Activated T-cell treated with anti-CD3 and anti-CD28 coated beads, Interleukin-2, amount 50 U/mL, for 48 hours (primary cell): ENCODE measurements around the gene RAPGEFL1.
A peak's percentile ranks its signal among the peaks of the same experiment; 100 is the strongest.
"Not testable (repeated sequence)": the region's sequence is repeated elsewhere in the genome, so short reads cannot be mapped to it uniquely, and the experiment has no call there.

ENCODE experiments used
- DNase-seq, 2 experiments: peaks; one replicate each; pipeline ENCODE4 v3.0.0-alpha.2; 2020

The RAPGEFL1 gene

GRCh38 chr17:40177275-40177874, at the start of gene RAPGEFL1:
Gene RAPGEFL1 (plus strand): TSS chr17:40177470. CDS start chr17:40177862, 392 bp downstream.
- peak; percentile 88 to 91 for DNase-seq

- DNase-seq = no peak
These were observed 47.8 kb upstream of the RAPGEFL1 start for GRCh38 chr17:40129498-40129897.

- DNase-seq = no peak
These were observed 46.8 kb upstream of the RAPGEFL1 start for GRCh38 chr17:40130352-40131042.

GRCh38 chr17:40134184-40134583, 43.1 kb upstream of the RAPGEFL1 start:
- DNase-seq = no peak

GRCh38 chr17:40135817-40136216, 41.5 kb upstream of the RAPGEFL1 start:
- DNase-seq = no peak

GRCh38 chr17:40139566-40140058, 37.7 kb upstream of the RAPGEFL1 start:
- DNase-seq = no peak

- not testable (repeated sequence) for DNase-seq
These were observed 34.1 kb upstream of the RAPGEFL1 start for GRCh38 chr17:40143166-40143565.

GRCh38 chr17:40145476-40145875, 31.8 kb upstream of the RAPGEFL1 start:
- no peak for DNase-seq

- no peak for DNase-seq
These were observed 28.7 kb upstream of the RAPGEFL1 start for GRCh38 chr17:40148527-40148926.

GRCh38 chr17:40150276-40150675, 27.0 kb upstream of the RAPGEFL1 start:
- DNase-seq = no peak

- DNase-seq = no peak
These were observed 25.8 kb upstream of the RAPGEFL1 start for GRCh38 chr17:40151414-40151963.

GRCh38 chr17:40153603-40154236, 23.6 kb upstream of the RAPGEFL1 start:
- peak; percentile 42 to 43 for DNase-seq

- DNase-seq = no peak
These were observed 19.3 kb upstream of the RAPGEFL1 start for GRCh38 chr17:40157973-40158372.

GRCh38 chr17:40158438-40159013, 18.7 kb upstream of the RAPGEFL1 start:
- no peak for DNase-seq

GRCh38 chr17:40159456-40159855, 17.8 kb upstream of the RAPGEFL1 start:
- DNase-seq = no peak

GRCh38 chr17:40167685-40168261, 9.5 kb upstream of the RAPGEFL1 start:
- no peak for DNase-seq

GRCh38 chr17:40168262-40168832, 8.9 kb upstream of the RAPGEFL1 start:
- peak in 1 of 2 experiments; percentile 33 for DNase-seq

GRCh38 chr17:40170325-40170724, 6.9 kb upstream of the RAPGEFL1 start:
- no peak for DNase-seq

GRCh38 chr17:40171750-40172149, 5.5 kb upstream of the RAPGEFL1 start:
- DNase-seq = no peak

GRCh38 chr17:40173091-40173777, 4.0 kb upstream of the RAPGEFL1 start:
- no peak for DNase-seq

GRCh38 chr17:40173778-40174135, 3.5 kb upstream of the RAPGEFL1 start:
- no peak for DNase-seq

GRCh38 chr17:40174514-40174913, 2.8 kb upstream of the RAPGEFL1 start:
- DNase-seq = no peak
